ENCODE measurements around the gene TGFBR1.
A peak's percentile ranks its signal among the peaks of the same experiment; 100 is the strongest.

The TGFBR1 gene

GRCh38 chr9:99104459-99105151, at the start of gene TGFBR1:
TSS of gene TGFBR1 (plus strand) at chr9:99105113. CDS start at chr9:99105206, 93 bp downstream.
- DNase-seq (ENCODE audit: low read depth, low spot score), result peak; percentile 98

DNA sequence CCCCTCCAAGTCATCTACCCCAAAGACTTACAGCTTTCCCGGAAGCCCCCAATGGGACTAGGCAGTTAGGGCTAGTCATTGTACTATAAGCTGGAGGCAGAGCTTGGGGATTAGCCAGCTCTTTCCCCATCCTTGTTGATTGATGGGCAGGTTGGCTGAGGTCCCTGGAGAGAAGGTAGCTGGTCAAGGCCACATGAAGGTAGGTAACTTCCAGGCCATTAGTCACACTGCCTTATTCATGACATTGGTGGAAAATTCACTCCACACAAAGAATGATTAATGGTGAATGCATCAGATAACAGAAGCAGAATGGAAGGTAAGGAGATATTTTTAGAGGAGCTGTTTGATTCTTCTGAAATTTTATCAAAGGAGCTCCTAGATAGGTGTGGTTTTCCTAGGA, 49.5 kb upstream of the TGFBR1 start:
- DNase-seq (ENCODE audit: low read depth, low spot score), result no peak

DNA sequence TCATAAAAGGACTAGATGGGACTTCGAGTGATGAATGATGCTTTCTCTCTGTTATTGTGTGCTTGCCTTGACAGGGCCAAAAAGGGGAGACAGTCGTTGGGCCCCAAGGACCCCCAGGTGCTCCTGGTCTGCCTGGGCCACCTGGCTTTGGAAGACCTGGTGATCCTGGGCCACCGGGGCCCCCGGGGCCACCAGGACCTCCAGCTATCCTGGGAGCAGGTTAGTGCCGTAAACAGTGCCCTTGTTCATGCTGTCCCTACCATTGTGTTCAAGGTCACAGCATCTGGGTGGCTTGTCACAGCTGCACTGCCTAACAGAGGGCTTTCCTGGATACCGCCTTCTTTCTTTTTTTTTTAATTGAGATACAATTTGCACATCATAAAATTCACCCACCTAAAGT, 48.7 kb upstream of the TGFBR1 start:
- no peak for DNase-seq (ENCODE audit: low read depth, low spot score)

GRCh38 chr9:99056886-99057664, 47.8 kb upstream of the TGFBR1 start:
- no peak for DNase-seq (ENCODE audit: low read depth, low spot score)

DNA sequence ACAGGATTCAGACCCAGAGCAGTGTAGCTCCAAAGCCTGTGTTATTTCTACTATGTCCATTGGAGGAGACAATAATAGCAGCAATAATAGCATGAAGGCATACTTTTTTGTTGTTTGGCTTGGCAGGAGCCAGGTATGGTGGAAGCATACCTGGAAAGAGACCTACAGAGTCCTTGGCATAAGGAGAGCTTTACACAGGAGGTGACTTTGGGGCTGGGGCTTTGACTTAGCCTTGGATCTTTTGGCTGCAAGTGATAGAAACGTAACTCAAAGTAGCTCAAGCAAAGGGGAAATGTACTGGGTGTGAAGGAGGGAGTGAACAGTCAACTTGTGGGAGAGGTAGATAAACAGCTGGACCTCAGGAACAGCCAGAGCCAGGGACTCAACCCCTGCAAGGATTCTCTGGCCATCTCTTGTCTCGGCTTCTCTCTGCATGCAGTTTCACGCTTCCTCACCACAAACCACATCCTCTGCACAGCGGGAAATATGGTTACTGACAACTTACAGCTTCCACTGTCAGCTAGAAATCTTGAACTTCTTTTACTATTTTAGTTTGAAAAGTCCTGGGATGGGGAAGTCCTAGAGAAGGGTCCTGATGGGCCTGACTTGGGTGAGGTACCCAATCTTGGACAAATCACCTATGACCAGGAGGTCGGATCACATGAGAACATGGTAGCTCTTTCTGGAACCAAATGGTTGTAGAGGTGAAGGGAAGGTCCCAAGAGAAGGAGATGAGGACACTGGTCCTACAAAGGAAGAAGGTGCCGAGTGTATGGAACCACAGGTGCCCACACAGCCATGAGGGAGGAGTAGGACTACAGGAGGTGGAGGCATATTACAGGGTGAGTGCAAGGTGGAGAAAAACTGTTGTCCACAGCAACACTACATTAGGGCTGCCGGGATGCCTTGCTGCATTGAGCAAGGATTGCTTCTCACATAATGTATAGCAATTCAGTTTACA, 47.0 kb upstream of the TGFBR1 start:
- DNase-seq (ENCODE audit: low read depth, low spot score), result no peak

DNA sequence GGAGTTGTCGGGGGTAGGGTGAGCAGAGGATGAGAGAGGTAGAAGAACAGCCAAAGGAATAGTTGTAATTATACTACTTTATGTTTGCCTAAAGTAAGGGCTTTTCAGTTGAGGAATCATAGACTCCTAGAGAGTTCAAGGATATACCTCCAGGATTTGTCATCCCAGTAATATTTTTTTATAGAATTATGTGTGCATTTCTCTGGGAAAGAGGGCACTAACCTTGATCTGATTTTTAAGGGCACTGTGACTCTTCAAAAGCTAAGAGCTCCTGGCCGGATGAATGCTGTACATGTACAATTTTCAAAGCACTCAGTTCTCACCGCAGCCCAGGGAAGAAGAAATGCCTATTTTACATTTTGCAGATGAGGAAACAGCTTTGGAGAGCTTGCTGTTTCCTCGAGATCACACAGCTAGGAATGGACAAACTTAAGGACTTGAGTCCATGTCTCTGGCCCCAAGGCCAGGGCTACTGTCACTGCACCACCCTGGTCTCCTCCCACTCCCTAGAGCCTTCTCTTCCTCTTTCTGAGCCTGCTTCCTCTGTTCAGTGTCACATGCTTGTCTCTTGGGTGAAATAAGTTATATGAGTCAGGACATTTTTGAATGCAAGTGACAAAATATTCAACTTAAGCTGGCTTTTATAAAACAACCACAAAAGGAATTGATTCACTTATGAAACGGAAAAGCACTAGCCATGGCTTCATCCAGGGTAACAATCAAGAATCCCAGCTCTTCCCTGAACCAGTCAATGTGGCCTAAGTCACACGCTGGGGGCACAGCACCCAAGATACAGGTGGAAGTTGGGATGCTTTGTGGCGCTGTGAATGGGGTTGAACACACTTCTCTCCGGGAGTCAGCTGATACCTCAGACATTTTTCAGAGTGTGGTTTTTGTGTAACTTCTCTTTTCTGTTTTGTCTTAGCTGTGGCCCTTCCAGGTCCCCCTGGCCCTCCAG, 45.7 kb upstream of the TGFBR1 start:
- DNase-seq (ENCODE audit: low read depth, low spot score), result no peak

- no peak for DNase-seq (ENCODE audit: low read depth, low spot score)
Observed at GRCh38 chr9:99060621-99061020, 44.3 kb upstream of the TGFBR1 start.

- no peak for DNase-seq (ENCODE audit: low read depth, low spot score)
Observed at GRCh38 chr9:99062549-99062948, 42.4 kb upstream of the TGFBR1 start.

GRCh38 chr9:99063522-99063921, 41.4 kb upstream of the TGFBR1 start:
- DNase-seq (ENCODE audit: low read depth, low spot score), result no peak

DNA sequence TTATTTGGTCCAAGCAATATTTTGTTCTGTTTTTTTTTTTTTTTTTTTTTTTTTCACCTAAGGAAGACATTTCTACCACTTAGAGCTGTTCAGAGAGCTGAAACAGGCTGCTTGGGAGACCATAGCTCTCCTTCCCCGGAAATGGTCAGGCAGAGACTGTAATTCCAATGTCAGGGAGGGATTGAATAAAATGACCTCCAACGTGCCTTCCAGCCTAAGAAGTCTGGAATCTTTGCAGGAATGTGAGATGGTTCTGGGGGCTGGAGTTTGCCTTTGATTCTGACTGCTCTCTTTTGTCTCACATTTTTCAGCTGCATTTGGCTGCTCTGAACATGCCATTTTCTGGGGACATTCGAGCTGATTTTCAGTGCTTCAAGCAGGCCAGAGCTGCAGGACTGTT, 38.3 kb upstream of the TGFBR1 start:
- DNase-seq (ENCODE audit: low read depth, low spot score), result peak; percentile 47

- no peak for DNase-seq (ENCODE audit: low read depth, low spot score)
Observed at GRCh38 chr9:99069075-99069474, 35.8 kb upstream of the TGFBR1 start.

- DNase-seq (ENCODE audit: low read depth, low spot score), result no peak
Observed at GRCh38 chr9:99069546-99069945, 35.4 kb upstream of the TGFBR1 start.

DNA sequence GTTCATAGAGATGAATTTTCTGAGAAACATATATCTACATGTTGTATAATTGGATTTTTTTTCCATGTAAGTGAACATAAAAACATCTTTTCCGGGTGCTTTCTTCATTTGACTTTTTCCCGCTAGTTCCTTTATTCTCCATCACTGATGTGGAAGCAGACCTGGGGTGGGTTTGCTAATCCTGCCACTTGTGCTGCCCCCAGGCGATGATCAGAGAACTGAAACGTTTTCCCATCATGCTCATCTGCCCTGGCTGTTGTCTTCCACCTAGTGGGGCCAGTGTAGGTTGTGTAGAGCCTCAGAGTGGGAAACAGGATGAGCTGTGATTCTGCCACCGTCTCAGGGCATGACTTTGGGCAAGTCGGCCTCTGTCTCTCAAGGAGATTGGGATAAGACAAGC, 34.2 kb upstream of the TGFBR1 start:
- DNase-seq (ENCODE audit: low read depth, low spot score), result no peak

DNA sequence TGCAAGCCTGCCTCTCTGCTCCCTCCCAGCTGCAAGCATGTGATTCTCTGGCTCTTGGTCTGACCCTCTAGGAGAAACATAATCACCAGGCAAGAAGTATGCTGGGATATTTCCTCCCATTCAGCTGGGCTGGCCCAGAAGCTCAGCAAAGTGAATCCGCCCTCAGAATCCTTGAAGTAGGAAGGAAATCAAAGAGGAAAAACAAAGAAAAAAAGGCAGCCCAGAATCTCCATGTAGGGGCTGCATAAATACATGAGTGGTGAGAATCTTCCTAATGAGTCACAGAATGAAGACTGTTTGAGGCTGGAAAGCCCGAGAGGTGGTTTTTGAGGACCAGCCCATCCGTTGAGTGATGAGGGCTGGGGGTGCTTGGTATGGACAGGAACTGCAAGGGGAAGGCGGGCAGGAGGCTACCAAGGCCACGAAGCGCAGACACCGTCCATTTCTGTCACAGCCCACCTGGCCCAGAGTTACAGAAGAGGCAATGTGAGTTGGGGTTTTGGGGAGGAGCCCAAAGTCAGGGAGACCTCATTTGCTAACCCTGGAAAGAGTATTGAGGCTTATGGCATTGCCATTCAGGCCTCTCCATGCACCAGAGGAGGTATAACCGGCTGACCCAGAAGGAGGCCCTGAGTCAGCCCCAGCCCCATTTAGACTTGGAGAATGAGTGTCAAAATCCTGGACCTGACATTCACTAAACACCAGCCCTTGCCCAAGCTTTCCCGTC, 33.4 kb upstream of the TGFBR1 start:
- DNase-seq (ENCODE audit: low read depth, low spot score), result no peak

DNA sequence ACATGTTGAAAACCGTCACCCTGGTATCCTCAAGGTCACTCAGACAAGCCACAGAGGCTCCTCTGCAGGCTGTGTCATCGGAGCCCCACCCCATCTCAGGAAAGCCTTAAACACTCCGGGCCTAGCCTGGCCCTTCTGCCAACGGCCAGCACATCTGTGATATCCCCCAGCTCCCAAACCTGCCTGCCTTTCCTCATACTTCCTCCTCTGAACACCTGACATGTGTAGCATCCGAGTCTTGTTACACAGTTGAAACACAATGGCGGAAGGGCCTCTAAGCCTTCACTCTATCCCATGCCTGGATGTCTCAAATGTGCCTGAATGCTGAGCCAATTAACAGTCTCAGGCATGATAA, 32.9 kb upstream of the TGFBR1 start:
- no peak for DNase-seq (ENCODE audit: low read depth, low spot score)

DNA sequence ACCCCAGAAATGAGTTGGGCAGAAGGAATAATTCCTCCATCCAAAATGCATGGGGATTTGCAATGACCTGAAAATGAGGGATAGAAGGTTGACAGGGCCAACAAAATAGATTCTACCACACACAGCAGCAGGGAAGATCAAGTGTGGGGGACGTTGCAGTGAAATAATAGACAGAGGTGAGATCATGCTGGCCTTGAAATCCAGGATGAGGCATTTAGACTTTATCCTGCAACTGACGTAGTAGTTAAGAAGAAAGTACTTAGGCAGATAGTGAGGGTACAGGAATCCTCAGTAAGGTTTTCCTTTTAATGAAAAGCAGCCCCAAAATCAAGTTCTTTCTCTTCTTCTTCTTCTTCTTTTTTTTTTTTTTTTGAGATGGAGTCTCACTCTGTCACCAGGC, 31.6 kb upstream of the TGFBR1 start:
- no peak for DNase-seq (ENCODE audit: low read depth, low spot score)

DNA sequence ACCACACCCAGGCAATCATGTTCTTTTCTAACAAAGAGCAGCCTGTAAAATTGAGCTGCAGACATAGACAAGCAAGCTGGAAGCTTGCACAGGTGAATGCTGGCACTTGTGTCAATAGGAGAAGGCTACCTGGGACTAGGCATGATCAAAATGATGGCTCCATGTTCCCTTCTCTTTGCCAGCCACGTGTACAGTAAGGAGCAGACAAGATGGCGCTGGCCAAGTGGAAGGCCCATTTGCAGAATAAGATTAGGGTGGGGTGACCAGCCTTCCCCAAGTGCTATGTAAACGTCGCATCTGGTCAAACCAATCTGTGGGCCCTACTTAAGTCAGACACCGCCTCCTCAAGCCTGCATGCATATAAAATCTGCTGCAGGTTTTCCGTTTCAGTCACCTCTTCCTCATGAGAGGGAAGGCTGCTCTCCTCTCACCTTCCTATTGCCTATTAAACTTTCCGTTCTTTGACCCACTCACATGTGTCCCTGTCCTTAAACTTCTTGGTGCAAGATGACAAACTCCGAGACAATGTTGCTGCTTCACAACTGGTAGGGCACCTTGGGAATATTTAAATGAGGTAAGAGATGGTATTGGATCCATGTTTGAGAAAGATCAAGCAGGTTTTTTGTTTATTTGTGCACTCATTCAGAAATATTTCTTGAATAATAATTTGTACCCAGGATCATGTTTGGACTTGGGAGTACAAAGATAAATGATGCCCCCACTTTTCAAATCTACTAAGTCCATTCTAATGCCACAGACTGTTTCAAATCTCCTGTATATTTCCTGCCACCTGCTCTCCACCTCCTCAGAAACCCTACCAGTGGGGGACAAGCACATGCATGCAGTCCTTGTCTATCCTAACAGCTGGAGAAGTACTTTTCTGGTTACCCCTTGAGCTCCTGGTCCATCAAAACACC, 30.7 kb upstream of the TGFBR1 start:
- DNase-seq (ENCODE audit: low read depth, low spot score), result no peak

- no peak for DNase-seq (ENCODE audit: low read depth, low spot score)
Observed at GRCh38 chr9:99074902-99075245, 30.0 kb upstream of the TGFBR1 start.

- DNase-seq (ENCODE audit: low read depth, low spot score), result peak; percentile 49
Observed at GRCh38 chr9:99075246-99075912, 29.5 kb upstream of the TGFBR1 start.
